H1 (cell line): ENCODE data around the gene FKBP6.

Source experiments
- FOSL1 ChIP-seq: IDR thresholded peaks from 2 replicates; pipeline ENCODE4 v1.6.1; 2011; ENCODE audit warnings: mild to moderate bottlenecking, low read depth, low read length, moderate library complexity; ENCODE audit not compliant: insufficient read depth
- GABPA ChIP-seq: IDR thresholded peaks from 2 replicates; pipeline ENCODE4 v1.6.1; 2011; ENCODE audit warnings: mild to moderate bottlenecking, low read length, moderate library complexity, borderline replicate concordance; ENCODE audit not compliant: insufficient read depth
- JUND ChIP-seq: IDR thresholded peaks from 2 replicates; pipeline ENCODE4 v1.6.1; 2011; ENCODE audit warnings: mild to moderate bottlenecking, improper control_type of control experiment, low read length
- KDM5A ChIP-seq: fragments of 200-600 bp; IDR thresholded peaks from 2 replicates; pipeline ENCODE4 v1.7.1; 2012; ENCODE audit warnings: mild to moderate bottlenecking, low read length, inconsistent platforms, mixed read lengths
- MAFK ChIP-seq: IDR thresholded peaks from 2 replicates; pipeline ENCODE4 v1.6.1; 2012; ENCODE audit warnings: low read depth, mild to moderate bottlenecking, improper control_type of control experiment, low read length
- NANOG ChIP-seq: IDR thresholded peaks from 2 replicates; pipeline ENCODE4 v1.6.1; 2011; ENCODE audit warnings: low read length, low read depth, mild to moderate bottlenecking, inconsistent platforms; ENCODE audit not compliant: insufficient read depth, poor library complexity, severe bottlenecking
- SIX5 ChIP-seq: IDR thresholded peaks from 2 replicates; pipeline ENCODE4 v1.6.1; 2011; ENCODE audit warnings: mild to moderate bottlenecking, low read depth, low read length
- TBP ChIP-seq: IDR thresholded peaks from 2 replicates; pipeline ENCODE4 v1.6.1; 2011; ENCODE audit warnings: low read depth, low read length, improper control_type of control experiment
- TEAD4 ChIP-seq: IDR thresholded peaks from 2 replicates; pipeline ENCODE4 v1.6.1; 2012; ENCODE audit warnings: low read depth, low read length, inconsistent platforms, mixed read lengths
- TF ChIP-seq, protein P1 (sequence below), 3 experiments: IDR thresholded peaks; 1 replicate in 2 of 3; 2 replicates in 1 of 3; pipeline versions ENCODE4 v1.5.1 to v1.6.1; 2011; ENCODE audit warnings: low read length in 3 of 3, mild to moderate bottlenecking in 3 of 3, inconsistent platforms in 2 of 3, low read depth in 1 of 3, moderate library complexity in 1 of 3; ENCODE audit not compliant: insufficient read depth in 1 of 3; ENCODE audit errors: control extremely low read depth in 1 of 3
- TF ChIP-seq, protein P2 (sequence below): IDR thresholded peaks from 2 replicates; pipeline ENCODE4 v1.6.1; 2011; ENCODE audit warnings: low read length, improper control_type of control experiment
- TF ChIP-seq, protein P3 (sequence below): IDR thresholded peaks from 2 replicates; pipeline ENCODE4 v1.6.1; 2012; ENCODE audit warnings: low read length, inconsistent platforms

DNA sequence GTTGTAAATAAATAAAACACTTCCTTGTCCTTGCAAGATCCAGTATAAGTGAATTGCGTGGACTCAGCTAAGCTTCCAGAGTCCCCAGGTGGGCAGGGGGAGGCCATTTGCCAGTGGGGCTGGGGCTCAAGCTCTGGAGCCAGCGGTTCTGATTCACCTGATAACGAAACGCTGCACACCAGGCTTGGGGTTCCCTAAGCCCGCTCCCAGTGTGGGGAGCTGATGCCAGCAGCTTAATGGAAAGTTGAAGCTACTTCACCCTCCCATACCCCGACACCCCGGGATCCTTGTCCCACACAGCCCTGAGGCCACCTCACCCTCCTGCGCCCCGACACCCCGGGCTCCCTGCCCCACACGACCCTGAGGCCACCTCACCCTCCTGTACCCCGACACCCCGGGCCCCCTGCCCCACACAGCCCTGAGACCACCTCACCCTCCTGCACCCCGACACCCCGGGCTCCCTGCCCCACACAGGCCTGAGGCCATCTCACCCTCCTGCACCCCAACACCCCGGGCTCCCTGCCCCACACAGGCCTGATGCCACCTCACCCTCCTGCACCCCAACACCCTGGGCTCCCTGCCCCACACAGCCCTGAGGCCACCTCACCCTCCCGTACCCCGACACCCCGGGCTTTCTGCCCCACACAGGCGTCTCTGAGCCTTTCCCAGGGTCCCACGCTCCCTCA is 30.8 kb downstream of the FKBP6 start:
- TF ChIP-seq KDM5A, result no peak
- TF ChIP-seq, protein P1, sequence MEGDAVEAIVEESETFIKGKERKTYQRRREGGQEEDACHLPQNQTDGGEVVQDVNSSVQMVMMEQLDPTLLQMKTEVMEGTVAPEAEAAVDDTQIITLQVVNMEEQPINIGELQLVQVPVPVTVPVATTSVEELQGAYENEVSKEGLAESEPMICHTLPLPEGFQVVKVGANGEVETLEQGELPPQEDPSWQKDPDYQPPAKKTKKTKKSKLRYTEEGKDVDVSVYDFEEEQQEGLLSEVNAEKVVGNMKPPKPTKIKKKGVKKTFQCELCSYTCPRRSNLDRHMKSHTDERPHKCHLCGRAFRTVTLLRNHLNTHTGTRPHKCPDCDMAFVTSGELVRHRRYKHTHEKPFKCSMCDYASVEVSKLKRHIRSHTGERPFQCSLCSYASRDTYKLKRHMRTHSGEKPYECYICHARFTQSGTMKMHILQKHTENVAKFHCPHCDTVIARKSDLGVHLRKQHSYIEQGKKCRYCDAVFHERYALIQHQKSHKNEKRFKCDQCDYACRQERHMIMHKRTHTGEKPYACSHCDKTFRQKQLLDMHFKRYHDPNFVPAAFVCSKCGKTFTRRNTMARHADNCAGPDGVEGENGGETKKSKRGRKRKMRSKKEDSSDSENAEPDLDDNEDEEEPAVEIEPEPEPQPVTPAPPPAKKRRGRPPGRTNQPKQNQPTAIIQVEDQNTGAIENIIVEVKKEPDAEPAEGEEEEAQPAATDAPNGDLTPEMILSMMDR (IDR thresholded peaks at IDR 0.05; ENCODE audit: control extremely low read depth in 1 of 3, insufficient read depth in 1 of 3, low read depth in 1 of 3, low read length in 3 of 3), result no peak
- no peak for TF ChIP-seq NANOG
- TF ChIP-seq FOSL1, result no peak
- TF ChIP-seq GABPA, result no peak
- TF ChIP-seq MAFK, result no peak
- no peak for TF ChIP-seq JUND
- TF ChIP-seq, protein P2, sequence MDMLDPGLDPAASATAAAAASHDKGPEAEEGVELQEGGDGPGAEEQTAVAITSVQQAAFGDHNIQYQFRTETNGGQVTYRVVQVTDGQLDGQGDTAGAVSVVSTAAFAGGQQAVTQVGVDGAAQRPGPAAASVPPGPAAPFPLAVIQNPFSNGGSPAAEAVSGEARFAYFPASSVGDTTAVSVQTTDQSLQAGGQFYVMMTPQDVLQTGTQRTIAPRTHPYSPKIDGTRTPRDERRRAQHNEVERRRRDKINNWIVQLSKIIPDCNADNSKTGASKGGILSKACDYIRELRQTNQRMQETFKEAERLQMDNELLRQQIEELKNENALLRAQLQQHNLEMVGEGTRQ, result no peak
- no peak for TF ChIP-seq SIX5
- TF ChIP-seq TEAD4, result no peak
- no peak for TF ChIP-seq TBP
- TF ChIP-seq, protein P3, sequence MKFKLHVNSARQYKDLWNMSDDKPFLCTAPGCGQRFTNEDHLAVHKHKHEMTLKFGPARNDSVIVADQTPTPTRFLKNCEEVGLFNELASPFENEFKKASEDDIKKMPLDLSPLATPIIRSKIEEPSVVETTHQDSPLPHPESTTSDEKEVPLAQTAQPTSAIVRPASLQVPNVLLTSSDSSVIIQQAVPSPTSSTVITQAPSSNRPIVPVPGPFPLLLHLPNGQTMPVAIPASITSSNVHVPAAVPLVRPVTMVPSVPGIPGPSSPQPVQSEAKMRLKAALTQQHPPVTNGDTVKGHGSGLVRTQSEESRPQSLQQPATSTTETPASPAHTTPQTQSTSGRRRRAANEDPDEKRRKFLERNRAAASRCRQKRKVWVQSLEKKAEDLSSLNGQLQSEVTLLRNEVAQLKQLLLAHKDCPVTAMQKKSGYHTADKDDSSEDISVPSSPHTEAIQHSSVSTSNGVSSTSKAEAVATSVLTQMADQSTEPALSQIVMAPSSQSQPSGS, result no peak
